Hematopoietic multipotent progenitor cell (in vitro differentiated cells): Measurements from ENCODE around the gene UBE2G1. TPM values are rescaled to one million over a fixed set of nuclear protein-coding genes. Genes with fewer than 3 reads are reported as not detected.
A peak's percentile ranks its signal among the peaks of the same experiment; 100 is the strongest.
"Not testable (repeated sequence)": the region's sequence is repeated elsewhere in the genome, so short reads cannot be mapped to it uniquely, and the experiment has no call there.

Experiments used
- DNase-seq, 3 donors: peaks; one replicate each; pipeline ENCODE4 v3.0.0-alpha.2; 2011 to 2015; ENCODE audit warnings: low read depth in 2 of 3, low spot score in 2 of 3
- total RNA-seq: library from RNA; depleted of rRNA; stranded (reverse); fragments of >200 nt; gene quantifications from one replicate; pipeline ENCODE4 v1.2.3, GENCODE V29; 2012

The UBE2G1 gene
- total RNA-seq, 1 donor, result 19.9 TPM

DNA sequence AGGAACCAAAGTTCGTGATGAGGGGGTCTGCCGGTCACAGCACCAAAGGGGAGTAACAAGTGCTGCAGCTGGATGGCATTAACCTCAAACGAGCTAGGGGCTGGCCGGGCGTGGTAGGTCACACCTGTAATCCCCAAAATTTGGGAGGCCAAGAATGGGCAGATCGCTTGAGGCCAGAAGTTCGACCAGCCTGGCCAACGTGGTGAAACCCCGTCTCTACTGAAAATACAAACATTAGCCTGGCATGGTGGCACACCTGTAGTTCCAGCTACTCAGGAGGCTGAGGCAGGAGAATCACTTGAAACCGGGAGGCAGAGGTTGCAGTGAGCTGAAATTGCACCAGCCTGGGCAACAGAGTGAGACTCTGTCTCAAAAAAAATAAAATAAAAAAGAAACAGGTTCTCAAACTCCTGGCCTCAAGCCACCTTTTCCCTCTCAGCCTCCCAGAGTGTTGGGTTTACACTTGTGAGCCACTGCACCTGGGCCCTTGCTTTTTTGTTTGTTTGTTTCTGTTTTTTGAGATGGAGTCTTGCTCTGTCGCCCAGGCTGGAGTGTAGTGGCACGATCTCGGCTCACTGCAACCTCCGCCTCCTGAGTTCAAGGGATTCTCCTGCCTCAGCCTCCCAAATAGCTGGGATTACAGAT, 9.4 kb upstream of the UBE2G1 start:
- not testable (repeated sequence) for DNase-seq

DNA sequence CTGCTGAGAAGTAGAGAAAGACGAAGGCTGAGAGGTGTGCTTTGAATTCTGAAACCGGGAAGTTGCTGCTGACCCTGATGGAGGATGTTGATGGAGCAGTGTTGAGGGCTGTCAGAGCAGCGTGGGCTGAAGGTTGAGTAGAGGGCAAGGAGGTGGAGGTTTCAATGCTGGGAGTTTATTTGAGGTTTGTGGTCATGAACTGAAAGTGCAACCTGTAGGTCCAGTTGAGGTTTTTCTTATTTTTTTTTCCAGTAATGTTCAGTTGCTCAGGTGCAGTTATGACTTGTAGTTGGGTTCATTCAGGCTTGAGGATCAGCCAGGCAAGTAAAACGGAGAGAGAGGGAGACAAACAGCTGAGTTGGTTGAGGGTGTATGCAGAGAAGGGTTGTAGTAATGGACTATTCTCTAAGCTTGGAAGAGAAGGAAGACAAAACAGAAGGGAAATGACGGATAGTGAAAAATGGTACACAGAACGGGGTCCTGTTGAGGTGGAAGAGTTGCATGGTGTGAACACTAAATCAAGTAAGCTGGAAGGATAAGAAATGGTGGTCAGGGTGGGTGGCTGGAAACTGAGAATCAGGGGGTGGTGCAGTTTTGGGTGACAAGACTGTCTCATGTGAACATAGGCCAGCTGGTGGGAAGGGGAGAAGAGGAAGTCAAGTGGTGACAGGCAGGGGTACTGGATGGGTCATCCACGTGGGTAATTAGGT, 8.7 kb upstream of the UBE2G1 start:
- peak in 1 of 3 donors; percentile 3 for DNase-seq

DNA sequence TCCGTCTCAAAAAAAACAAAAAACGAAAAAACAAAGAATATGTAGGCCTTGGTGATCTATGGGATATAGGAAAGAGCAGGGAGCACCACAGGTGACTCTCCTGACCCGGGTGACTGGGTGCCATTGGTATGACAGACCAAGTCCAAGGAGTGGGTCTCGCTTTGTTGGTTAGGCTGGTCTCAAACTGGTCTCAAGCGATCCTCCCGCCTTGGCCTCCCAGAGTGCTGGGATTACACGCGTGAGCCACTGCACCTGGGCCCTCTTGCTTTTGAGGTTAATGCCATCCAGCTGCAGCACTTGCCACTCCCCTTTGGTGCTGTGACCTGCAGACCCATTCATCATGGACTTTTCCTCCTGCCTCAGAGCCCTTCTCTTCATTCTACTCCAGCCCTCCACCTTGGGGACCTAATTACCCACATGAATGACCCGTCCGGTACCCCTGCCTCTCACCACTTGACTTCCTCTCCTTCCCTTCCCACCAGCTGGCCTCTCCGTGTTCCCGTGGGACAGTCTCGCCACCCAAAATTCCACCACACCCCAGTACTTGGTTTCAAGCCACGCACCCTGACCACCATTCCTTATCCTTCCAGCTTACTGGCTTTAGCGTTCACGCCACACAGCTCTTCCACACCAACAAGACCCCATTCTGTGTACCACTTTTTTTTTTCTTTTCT, 3.2 kb upstream of the UBE2G1 start:
- no peak for DNase-seq

DNA sequence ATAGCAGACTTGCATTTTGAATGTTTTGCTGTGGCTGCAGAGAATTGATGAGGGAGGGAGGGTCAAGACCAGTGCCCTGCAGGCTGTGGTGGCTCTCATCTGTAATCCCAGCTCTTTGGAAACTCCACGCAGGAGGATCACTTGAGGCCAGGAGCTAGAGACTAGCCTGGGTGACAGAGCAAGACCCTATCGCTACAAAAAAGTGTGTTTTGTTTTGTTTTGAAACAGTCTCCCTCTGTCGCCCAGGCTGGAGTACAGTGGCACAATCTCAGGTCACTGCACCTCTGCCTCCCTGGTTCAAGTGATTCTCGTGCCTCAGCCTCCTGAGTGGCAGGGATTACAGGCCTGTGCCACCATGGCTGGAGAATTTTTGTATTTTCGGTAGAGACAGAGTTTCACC, 1.9 kb upstream of the UBE2G1 start:
- DNase-seq, result no peak

DNA sequence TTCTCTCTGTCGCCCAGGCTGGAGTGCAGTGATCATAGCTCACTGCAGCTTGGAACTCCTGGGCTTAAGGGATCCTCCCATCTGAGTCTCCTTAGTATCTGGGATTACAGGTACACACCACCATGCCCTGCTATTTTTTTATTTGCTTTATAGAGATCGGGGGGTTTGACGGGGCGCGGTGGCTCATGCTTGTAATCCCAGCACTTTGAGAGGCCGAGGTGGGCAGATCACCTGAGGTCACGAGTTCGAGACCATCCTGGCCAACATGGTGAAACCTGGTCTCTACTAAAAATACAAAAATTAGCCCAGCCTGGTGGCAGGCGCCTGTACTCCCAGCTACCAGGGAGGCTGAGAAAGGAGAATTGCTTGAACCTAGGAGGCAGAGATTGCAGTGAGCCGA, 702 bp upstream of the UBE2G1 start:
- DNase-seq, result not testable (repeated sequence)

DNA sequence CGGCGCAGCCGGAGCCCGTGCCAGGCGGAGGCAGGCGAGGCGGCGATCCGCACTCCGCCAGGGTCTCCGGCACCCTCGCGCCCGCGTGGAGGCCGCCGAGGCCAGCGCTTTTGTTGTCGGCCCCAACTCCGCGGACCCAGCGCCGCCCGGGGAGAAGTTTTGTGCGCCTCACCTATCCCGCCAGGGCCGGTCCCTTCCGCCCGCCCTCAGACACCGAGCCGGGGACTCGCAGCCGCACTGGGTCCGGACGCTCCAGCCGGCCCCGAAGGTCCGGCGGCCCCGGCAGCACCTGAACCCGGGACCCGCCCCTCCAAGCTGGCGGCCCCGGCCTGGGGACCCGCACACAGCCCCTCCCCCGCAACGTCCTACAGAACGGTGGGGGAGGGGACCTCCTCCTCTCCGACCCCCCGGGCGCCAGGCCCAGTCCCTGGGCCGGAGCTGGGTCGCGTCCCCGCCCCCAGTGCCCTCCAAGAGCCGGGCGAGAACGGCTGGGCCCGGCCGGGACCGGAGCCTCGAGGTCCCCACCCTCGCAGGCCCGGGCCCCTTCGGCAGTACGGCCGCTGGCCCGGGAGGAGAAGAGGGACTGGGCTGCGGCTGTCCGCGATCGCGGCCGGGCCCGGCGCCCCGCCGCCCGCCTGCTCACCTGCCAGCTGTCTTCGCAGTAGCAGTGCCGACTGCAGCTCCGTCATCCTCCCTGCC, 698 bp downstream of the UBE2G1 start:
- DNase-seq, result peak in 1 of 3 donors; percentile 30

DNA sequence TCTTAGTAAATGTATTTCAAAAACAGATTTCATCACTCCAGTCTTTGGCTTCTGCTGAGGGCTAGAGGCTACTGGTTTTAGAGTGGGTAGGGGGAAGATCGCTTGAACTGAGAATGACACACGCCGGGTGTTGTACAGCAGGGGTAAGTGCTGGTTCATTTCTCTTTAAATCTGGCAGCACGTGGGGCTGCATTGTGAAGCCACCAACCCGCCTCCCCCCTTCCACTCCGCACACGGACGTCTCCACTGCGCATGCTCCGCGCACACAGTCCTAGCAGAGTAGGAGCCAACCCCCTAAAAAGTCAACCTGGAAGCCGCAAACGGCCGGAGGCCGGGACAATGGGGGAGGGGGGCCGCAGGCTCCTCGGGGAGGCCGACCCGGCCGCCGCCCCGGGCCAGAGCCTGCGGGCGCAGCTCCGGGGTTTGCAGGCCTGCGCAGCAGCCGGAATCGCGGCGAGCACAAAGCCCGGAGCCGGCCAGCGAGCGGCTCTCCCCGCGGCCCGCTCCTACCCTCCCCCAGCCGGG, 1.3 kb downstream of the UBE2G1 start:
- peak; percentile 74 to 93 (median 89) for DNase-seq

DNA sequence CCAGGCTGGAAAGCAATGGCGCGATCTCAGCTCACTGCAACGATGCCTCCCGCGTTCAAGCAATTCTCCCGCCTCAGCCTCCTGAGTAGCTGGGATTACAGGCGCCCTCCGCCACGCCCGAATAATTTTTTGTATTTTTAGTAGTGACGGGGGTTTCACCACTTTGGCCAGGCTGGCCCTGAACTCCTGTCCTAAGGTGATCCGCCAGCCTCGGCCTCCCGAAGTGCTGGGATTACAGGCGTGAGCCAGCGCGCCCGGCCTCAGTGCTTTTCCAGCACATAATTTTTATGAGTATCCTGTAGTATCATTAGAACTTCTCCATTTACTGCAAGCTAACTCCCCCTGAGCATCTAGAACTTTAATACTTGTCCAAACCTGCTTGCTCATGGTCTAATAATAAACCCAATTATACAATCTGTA, 1.8 kb downstream of the UBE2G1 start:
- DNase-seq, result peak in 1 of 3 donors; percentile 15

DNA sequence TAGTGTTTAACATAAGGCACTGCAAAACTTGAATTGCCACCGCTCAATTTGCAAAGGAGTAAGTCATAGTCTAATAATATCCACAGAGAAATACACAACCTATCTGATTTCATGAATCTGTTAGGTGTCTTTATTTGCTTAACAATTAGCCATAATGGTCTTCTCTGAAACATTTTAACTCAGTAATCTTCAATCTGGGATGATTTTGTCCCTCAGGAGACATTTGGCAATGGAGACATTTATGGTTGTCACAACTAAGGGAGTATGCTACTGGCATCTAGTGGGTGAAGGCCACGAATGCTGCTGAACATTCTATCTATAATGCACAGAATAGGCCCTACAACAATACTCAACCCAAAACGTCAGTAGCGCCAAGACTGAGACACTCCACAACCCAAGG, 4.3 kb downstream of the UBE2G1 start:
- DNase-seq, result peak in 1 of 3 donors; percentile 11

DNA sequence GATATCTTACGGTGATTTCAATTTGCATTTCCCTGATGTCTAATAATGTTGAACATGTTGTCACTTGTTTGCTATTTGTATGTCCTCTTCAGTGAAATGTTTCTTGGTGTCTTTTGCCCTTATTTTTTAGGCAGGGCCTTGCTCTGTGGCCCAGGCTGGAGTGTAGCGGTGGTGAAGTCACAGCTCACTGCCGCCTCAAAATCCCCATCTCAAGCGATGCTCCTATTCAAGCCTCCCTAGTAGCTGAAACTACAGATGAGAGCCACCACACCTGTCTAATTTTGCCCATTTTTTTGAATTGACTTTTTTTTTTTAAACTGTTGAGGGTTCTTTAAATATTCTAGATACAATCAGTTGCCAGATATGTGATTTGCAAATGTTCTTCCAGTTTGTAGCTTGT, 8.3 kb downstream of the UBE2G1 start:
- no peak for DNase-seq

DNA sequence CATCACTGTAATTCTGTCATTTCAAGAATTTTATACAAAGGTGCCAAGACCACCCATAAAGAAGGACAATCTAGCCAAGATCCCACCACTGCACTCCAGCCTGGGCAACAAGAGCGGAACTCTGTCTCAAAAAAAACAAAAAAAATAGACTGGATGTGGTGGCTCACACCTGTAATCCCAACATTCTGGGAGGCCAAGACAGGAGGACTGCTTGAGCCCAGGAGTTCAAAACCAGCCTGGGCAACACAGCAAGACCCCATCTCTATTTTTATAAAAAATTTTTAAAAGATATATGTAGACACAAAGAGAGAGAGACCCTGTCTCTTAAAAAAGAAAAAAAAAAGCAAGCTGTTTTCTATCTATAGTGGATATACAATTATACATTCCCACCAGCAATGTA, 8.8 kb downstream of the UBE2G1 start:
- no peak for DNase-seq

DNA sequence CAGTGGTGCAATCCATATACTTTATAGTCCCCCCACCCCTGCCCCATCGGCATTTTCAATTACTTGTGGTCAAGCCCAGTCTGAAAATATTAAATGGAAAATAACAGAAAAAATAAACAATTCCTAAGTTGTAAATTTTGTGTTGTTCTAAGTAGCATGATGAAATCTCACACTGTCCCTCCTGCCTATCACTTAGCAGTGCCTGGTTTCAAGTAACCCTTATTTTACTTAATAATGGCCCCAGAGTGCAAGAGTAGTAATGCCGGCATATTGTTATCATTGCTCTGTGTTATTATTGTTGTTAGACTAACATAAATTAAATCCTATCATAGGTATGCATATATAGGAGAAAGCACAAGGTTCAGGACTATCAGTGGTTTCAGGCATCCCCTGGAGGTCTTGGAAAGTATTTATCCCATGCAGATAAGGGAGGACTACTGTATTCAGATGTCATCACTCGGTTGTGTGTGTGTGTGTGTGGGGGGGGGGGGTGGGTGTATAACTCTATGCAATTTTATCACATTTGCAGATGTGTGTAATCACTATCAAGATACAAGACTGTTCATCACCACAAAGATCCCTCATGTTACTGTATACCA, 9.3 kb downstream of the UBE2G1 start:
- DNase-seq, result no peak

DNA sequence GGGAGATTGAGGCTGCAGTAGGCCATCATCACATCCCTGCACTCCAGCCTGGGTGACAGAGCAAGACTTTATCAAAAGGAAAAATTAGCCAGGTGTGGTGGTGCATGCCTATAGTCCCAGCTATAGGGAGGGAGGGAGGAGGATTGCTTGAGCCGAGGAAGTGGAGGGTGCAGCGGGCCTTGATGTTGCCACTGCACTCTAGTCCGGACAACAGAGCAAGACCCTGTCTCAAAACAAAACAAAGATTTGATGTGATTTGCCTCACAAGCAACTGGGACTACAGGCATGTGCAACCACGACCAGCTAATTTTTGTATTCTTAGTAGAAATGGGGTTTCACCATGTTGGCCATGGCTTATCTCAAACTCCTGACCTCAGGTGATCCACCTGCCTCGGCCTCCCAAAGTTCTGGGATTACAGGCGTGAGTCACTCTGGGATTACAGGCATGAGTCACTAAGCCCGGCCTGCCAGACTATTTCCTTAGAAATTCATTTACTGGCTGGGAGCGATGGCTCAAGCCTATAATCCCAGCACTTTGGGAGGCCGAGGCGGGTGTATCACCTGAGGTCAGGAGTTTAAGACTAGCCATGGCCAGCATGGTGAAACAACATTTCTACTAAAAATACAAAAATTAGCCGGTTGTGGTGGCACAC, 11.5 kb downstream of the UBE2G1 start:
- DNase-seq, result no peak

DNA sequence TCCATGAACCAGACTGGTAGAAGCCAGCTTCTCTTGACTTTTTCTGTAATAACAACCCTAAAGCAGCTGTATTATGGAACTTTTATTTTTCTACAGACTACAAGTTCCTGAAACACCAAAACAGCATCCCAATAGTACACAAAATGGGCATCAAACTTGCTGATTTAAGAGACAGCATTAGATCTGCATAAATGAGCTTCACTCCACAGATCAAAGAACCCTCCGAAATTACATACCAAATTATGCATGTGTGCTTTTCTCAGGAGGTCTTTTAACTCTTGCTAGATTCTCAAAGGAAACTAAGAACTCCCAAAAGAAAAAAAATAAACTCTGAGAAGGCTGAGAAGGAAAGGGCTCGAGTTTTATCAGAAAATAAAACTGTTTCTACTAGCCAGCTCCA, 12.3 kb downstream of the UBE2G1 start:
- no peak for DNase-seq

DNA sequence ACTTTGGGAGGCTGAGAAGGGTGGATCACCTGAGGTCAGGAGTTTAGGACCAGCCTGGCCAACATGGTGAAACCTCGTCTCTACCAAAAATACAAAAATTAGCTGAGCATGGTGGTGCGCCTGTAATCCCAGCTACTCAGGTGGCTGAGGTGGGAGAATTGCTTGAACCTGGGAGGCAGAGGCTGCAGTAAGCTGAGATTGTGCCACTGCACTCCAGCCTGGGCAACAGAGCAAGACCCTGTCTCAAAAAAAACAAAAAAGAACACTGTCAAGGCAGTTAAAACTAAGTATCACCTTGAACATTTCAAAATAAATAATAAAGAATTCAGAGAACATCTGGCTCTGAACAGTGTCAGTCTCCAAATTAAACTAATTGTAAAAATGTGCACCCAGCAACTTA, 16.3 kb downstream of the UBE2G1 start:
- DNase-seq, result not testable (repeated sequence)

DNA sequence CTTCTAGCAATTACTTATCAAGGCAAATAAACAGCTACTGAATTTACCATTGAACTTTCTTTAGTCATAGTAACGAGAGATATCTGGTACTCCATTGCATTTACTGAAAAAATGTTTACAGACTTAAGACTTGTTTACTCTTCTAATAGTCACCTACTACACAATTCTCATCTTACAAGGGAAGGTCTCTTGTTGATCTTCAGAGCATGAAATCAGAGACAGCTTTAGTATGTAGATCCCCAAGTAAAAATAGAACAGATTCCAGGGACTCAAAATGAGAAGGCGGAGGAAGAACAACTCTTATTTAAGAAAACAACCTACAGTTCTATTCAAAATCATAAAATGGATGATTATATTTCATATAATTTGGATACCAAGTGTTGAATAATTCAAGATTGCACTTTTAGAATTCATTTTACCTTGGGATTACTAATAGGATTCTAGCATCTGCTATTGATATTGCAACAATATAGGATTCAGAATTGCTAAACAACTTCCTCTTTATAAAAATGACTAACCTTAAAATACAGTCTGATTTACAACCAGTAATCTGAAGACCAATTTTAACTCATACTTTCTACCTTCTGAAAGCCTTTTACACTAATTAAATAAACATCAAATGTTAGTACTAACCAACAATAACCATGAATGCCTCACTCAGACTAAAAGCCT, 20.8 kb downstream of the UBE2G1 start:
- no peak for DNase-seq

DNA sequence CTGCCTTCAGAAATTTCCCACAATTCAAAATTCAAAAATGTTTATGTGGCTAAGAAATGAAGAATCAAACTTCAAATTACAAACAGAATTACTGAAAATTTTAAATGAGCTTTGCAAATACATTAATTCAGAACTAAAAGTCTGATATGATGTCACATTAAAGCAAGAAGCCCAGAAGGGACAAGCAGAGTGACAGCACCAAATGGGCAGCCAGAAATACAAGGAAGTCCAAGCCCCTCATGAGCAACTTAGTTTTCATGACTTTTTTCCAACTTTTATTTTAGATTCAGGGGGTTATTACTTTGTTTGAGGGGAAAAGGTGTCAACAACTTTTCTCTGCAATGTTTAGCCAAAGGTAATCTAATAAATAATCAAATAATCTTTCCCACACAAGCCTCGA, 21.5 kb downstream of the UBE2G1 start:
- no peak for DNase-seq

DNA sequence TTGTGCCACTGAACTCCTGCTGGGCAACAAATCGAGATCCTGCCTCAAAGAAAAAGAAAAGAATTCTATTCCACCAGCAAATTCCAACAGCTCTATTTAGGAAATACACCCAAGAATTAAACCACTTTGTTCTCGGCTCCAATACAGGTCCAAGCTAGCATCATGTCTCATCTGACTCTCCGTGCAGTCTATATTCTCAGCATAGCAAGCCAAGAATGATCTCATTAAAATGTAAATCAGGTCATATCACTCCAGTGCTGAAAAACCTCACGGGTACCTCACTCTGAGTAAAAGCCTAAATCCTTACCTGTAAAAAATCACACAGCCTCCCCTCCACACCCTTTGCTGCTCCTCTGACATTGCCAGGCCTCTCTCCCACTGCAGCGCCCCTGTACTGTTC, 23.9 kb downstream of the UBE2G1 start:
- DNase-seq, result no peak

DNA sequence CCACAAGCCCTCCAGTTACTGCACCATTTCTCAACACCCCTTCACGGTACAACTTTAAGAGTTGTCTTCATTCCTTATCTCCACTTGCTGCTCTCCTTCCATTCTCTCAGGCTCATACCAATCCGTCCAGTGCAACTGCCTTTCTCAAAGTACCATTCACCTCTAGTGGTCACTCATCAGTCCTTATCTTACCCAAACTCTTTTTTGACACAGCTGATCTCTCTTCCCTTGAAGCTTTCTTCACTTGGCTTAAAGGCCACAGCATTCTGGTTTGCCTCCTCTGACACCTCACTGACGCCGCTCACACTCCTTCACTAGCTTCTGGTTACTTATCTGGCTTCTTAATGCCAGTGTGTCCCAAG, 24.9 kb downstream of the UBE2G1 start:
- DNase-seq, result no peak
